Measurements from ENCODE around the gene C3orf85. TPM values are rescaled to one million over a fixed set of nuclear protein-coding genes. Genes with fewer than 3 reads are reported as not detected.

Gene C3orf85, protein sequence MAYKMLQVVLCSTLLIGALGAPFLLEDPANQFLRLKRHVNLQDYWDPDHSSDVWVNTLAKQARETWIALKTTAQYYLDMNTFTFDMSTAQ
- not detected for total RNA-seq

DNA sequence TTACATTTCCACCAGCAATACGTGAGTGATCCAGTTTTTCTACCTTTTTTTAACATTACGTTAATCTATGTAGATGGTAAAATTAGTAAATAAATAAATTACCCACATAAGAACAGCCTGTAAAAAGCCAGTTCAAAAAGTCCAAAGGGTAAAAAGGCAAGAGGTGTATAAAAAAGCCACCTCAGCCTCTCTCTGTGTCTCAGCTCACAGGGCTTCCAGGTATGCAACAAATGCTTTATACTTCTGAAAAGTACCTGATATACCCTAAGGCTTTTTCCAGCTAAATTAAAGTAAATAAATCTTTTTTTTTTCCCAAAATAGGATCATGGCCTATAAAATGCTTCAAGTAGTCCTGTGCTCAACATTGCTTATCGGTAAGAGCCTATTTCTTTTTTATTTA, at the start of gene C3orf85:
TSS of gene C3orf85 (plus strand) at position 197 of the 400 bp plus-strand sequence. CDS start at position 326, 129 bp downstream.
- H3K27ac ChIP-seq, result peak within 1 kb of the TSS in 1 of 4 donors; percentile 22
- no peaks in the 10 kb centered on the region for H3K27me3 ChIP-seq
- TF ChIP-seq POLR2A (IDR thresholded peaks at IDR 0.05) (no peak), EP300 (IDR thresholded peaks at IDR 0.05) (no peak)
- TF ChIP-seq, protein P1, sequence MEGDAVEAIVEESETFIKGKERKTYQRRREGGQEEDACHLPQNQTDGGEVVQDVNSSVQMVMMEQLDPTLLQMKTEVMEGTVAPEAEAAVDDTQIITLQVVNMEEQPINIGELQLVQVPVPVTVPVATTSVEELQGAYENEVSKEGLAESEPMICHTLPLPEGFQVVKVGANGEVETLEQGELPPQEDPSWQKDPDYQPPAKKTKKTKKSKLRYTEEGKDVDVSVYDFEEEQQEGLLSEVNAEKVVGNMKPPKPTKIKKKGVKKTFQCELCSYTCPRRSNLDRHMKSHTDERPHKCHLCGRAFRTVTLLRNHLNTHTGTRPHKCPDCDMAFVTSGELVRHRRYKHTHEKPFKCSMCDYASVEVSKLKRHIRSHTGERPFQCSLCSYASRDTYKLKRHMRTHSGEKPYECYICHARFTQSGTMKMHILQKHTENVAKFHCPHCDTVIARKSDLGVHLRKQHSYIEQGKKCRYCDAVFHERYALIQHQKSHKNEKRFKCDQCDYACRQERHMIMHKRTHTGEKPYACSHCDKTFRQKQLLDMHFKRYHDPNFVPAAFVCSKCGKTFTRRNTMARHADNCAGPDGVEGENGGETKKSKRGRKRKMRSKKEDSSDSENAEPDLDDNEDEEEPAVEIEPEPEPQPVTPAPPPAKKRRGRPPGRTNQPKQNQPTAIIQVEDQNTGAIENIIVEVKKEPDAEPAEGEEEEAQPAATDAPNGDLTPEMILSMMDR (IDR thresholded peaks at IDR 0.05), result no peak
- H3K36me3 ChIP-seq, result no peaks in the 10 kb centered on the region
- 85 to 91% methylated on average over 3 of the region's 3 CpGs for WGBS, 2 donors
- H3K4me1 ChIP-seq, result no peaks in the 10 kb centered on the region
- no peaks in the 10 kb centered on the region for H3K9me3 ChIP-seq
- no peak for DNase-seq (ENCODE audit: low spot score in 2 of 2)
- H3K4me3 ChIP-seq, result no peak within 1 kb of the TSS

DNA sequence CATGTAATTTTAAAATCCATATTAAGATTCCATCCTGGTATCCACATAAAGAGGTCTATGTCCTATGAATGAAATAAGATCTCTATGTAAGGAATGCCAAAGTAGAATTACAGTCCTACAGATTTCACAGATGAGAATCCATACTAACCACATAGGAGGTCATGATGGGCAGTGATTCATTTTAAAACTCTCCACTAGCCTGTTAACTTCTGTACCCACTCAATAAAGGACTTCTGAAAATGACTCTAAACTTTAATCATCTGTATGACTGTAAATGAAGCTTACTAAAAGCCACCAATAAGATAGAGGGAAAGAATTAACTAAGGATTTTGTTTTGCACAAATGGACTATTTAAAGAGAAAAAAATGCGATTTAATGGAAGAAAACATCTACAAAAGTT, 47.3 kb upstream of the C3orf85 start:
- Histone ChIP-seq H3K36me3 (no peaks in the 10 kb centered on the region), H3K27me3 (no peaks in the 10 kb centered on the region), H3K9me3 (no peaks in the 10 kb centered on the region), H3K27ac (no peak overlapping the region), H3K4me3 (no peak overlapping the region), H3K4me1 (no peaks in the 10 kb centered on the region)
- TF ChIP-seq EP300 (IDR thresholded peaks at IDR 0.05) (no peak), POLR2A (IDR thresholded peaks at IDR 0.05) (no peak)
- TF ChIP-seq, protein P1 (IDR thresholded peaks at IDR 0.05), result no peak
- WGBS, 2 donors, result 89% methylated on average over 1 of the region's 1 CpG
- no peak for DNase-seq (ENCODE audit: low spot score in 2 of 2)

DNA sequence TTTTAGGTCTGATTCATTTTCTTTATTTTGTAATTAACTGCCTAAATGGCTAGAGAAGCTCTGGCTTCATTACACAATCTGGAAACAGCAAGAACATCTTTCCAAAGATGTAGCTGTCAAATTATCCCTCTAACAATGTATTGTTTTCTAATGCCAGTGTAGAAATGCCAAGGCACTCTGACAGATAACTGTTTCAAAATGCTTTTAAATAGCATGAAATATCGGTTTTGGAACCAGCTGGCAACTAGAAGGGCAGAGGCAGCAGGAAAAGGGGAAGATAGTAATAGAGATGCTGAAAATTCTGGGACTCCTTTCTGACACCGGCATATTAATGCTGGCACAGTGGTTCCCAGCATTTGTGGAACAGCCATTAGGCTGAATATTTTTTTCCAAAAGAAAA, 44.7 kb upstream of the C3orf85 start:
- 36 to 38% methylated on average over 2 of the region's 2 CpGs for WGBS, 2 donors
- TF ChIP-seq EP300 (IDR thresholded peaks at IDR 0.05), result no peak
- no peaks in the 10 kb centered on the region for H3K27me3 ChIP-seq

DNA sequence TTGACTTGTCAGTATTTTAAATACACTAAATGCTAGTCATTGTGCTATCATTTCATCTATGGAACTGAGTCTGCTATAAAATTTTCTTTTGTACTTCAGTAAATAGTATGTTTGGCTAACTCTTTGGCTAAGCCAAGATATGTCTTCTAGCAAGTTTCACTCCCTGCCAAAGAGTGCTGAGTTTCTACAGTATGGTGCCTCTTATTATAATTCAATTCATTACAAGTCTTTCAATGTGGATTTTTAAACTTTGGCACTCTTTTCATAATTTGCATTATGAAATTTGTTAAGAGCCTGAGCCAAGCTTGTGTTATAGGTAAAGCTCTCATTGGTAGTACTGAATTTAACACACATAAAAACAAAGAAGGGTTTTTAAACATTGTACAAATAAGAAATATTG, 43.0 kb upstream of the C3orf85 start:
- Histone ChIP-seq H3K36me3 (no peaks in the 10 kb centered on the region), H3K27ac (no peak overlapping the region), H3K4me1 (no peaks in the 10 kb centered on the region), H3K27me3 (no peaks in the 10 kb centered on the region), H3K4me3 (no peak overlapping the region), H3K9me3 (no peaks in the 10 kb centered on the region)
- TF ChIP-seq POLR2A (IDR thresholded peaks at IDR 0.05), result no peak
- TF ChIP-seq, protein P1 (IDR thresholded peaks at IDR 0.05), result no peak
- TF ChIP-seq EP300 (IDR thresholded peaks at IDR 0.05), result no peak
- DNase-seq (ENCODE audit: low spot score in 2 of 2), result no peak

More for the DNA sequence above, 44.7 kb upstream of the C3orf85 start:
- H3K9me3 ChIP-seq, result no peaks in the 10 kb centered on the region
- H3K4me1 ChIP-seq, result no peaks in the 10 kb centered on the region
- no peak overlapping the region for H3K4me3 ChIP-seq
- H3K27ac ChIP-seq, result no peak overlapping the region
- no peaks in the 10 kb centered on the region for H3K36me3 ChIP-seq
- DNase-seq (ENCODE audit: low spot score in 2 of 2), result no peak

DNA sequence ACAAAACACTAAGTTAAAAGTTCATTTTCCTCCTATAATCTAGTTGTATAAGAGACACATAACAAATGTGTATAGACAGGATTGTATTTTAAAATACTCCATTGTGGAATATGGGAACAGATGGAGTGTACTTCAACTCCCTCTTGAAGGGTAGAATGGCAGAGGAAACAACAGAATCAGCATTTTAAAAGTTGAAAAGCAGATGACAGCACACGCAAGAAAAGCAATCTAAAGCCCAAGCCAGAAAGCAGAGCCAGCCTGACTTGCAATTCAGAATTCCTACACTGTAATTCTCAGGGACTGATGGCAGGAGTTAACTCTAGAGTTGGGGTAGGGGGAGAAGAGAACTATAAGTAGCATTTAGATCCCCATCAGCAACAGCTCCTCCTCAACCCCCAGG, 41.4 kb upstream of the C3orf85 start:
- 76 to 88% methylated on average over 1 of the region's 1 CpG for WGBS, 2 donors

More for the DNA sequence above, 41.4 kb upstream of the C3orf85 start:
- no peak overlapping the region for H3K4me3 ChIP-seq
- H3K9me3 ChIP-seq, result no peaks in the 10 kb centered on the region
- no peak overlapping the region for H3K27ac ChIP-seq
- no peaks in the 10 kb centered on the region for H3K36me3 ChIP-seq
- no peaks in the 10 kb centered on the region for H3K27me3 ChIP-seq
- TF ChIP-seq, protein P1 (IDR thresholded peaks at IDR 0.05), result no peak
- TF ChIP-seq EP300 (IDR thresholded peaks at IDR 0.05), result no peak
- no peak for TF ChIP-seq POLR2A (IDR thresholded peaks at IDR 0.05)
- no peak for DNase-seq (ENCODE audit: low spot score in 2 of 2)
- no peaks in the 10 kb centered on the region for H3K4me1 ChIP-seq

All from tibial nerve (tissue), 4 donors.